Activated CD4-positive, CD25-positive, alpha-beta regulatory T cell treated with anti-CD3 and anti-CD28 coated beads, Interleukin-2, amount 50 U/mL, for 24 hours (primary cell): ENCODE data around the gene SPG21.

Experiments used
- ATAC-seq, 2 donors: fragments of 150-1000 bp; cut with Tn5 transposase; one replicate each; pipeline ENCODE4 v1.10.0; 2021; ENCODE audit warnings: mild to moderate bottlenecking in 1 of 2, moderate library complexity in 1 of 2

The SPG21 gene

GRCh38 chr15:64934023-64934422 lies 55.7 kb downstream of the SPG21 start:
- no peak for ATAC-seq

DNA sequence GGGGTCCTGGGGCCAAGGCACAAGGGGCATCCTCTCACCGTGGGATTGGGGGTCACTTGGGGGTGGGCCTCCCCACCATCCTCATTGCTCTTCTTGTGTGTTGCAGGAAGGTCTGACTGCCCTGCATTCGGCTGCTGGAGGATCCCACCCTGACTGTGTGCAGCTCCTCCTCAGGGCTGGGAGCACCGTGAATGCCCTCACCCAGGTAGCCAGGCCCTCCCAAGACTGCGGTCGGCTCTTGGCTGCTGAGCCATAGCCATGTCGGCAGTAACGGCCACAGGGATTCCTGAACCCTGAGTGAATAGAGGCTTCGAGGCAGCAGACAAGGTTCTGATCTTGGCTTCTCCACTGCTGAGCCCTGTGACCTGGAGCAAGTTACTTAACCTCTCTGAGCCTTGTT lies 58.3 kb downstream of the SPG21 start:
- ATAC-seq, result no peak

DNA sequence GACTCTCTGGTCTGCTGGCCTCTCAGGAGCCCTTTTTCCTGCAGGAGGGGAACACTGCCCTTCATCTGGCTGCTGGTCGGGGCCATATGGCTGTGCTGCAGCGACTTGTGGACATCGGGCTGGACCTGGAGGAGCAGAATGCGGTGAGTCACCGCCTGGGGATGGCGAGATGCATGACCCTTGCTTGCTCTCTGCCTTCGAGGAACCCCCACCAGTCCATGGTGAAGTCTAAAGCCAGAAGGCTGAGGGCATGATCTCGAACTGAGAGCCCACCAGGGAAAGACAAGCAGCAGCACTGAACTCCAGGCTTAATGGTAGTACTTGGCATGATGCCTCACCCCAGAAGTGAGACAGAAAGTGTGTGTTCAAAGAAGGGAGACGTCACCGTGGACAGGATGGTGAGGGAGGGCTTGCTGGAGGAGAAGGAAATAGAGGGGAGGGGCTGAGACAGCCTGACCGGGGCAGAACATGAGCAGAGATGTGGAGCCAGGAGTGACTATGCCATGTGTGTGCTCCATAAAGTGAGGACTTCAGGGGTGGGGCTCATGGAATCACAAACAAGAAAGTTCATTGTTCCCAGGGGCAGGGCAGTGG lies 58.8 kb downstream of the SPG21 start:
- ATAC-seq, result no peak

- ATAC-seq, result no peak
Observed at GRCh38 chr15:64930019-64930652, 59.6 kb downstream of the SPG21 start.

DNA sequence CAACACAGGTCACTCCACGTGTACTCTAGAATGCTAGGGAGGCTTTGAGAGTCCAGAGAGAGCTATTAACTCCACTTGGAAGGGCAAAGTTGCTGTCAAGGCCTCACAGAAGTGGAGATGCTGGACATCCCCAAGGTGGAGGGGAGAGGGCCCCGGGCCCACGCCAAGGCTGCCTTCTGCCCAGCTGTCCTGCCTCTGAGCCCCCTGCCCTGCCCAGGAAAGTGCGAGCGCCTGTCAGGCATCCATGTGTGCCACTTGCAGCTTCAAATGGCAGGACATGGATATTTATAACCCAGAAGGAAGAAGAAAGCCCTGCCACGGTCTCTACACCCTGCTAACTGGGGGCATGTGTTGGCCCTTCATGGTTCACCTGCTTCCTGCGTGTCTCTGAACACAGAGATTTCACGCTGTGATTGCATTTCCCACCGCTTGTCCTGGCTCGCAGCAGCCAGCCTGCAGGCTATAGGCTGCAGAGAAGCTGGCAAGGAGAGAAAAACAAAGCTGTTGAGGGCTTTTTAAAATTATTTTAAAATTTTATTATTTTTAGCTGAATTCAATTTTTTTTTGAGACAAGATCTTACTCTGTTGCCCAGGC lies 61.0 kb downstream of the SPG21 start:
- no peak for ATAC-seq

- ATAC-seq, result no peak
Observed at GRCh38 chr15:64926661-64927060, 63.1 kb downstream of the SPG21 start.

- ATAC-seq, result no peak
Observed at GRCh38 chr15:64925335-64926330, 64.1 kb downstream of the SPG21 start.

DNA sequence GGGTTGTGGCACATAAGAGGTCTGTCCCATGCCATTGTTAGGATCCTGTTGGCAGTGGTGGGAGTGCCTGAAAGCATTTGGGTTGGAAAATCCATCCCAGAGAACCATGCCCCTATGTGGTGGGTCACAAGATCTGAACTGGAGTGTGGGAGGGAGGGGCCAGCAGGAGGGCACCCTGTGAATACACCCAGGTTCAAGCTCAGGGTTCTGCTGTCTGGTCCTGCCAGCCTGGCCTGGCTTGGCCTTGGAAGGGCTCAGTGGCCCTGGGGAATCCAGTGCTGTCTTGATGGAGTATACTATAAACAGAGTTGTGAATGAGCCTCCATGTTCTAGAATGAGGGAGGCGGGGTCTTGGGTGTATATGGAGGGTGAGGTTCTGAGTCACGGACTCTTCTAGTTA lies 66.2 kb downstream of the SPG21 start:
- ATAC-seq, result no peak

DNA sequence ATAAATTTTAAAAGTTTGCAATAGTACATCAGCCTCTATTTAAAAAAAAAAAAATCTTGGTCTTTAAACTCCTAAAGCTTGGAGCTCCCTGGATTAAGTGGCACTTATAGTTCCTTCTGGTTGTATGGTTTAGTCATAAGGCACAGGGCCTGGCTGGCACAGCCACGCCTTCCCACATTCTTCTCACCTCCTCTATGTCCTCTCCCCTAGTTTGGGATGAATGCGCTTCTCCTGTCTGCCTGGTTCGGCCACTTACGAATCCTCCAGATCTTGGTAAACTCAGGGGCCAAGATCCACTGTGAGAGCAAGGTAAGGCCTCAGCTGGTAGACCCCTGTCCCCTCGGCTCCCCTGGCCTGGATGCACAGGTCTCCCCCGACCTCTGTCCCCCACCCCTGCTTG lies 68.0 kb downstream of the SPG21 start:
- no peak for ATAC-seq

- ATAC-seq, result no peak
Observed at GRCh38 chr15:64919721-64920120, 70.0 kb downstream of the SPG21 start.

- no peak for ATAC-seq
Observed at GRCh38 chr15:64917211-64917610, 72.5 kb downstream of the SPG21 start.

GRCh38 chr15:64916365-64916764 lies 73.3 kb downstream of the SPG21 start:
- no peak for ATAC-seq

DNA sequence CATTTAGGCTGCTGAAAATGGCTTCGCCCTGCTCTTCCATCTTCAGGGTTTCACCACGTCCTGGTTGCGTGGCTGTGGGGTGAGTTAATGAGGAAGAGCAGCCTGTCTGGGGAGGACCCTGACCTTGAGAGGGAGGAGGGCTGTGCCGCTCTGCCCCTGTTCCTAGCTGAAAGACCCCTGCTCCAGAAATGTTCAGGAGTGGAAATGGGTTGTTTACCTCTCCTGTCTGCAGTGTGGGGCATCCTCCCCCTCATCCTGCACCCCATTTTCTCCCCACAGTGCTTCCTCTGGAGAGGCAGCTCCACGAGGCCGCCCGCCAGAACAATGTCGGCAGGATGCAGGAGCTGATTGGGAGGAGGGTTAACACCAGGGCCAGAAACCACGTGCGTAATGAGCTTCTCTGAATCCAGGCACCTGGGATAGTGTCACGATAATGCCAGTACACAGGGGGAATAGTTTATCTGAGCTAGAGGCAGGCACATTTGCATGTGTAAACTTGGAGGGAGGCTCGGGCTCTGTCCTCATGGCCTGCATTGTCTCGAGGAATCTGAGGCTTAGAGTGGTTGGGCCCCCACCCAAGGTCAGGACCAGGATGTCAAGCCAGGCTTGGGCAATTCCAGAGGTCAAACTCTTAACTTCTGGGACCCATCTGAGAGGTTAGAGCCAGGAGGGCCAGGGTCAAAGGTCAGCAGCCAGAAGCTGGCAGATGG lies 74.0 kb downstream of the SPG21 start:
- no peak for ATAC-seq
